AG09309 (cell line): Measurements from ENCODE around the gene LSMEM2.
A peak's percentile ranks its signal among the peaks of the same experiment; 100 is the strongest.

ENCODE experiments used
- DNase-seq: peaks from one replicate; pipeline ENCODE4 v3.0.0-alpha.2; 2010; ENCODE audit warnings: low read depth
- H3K4me3 ChIP-seq: 2 replicates; pipeline ENCODE4 v1.5.1; 2011; ENCODE audit warnings: mild to moderate bottlenecking, low read depth, low read length, moderate library complexity; ENCODE audit not compliant: control insufficient read depth
- CTCF ChIP-seq: IDR thresholded peaks from 2 replicates; pipeline ENCODE4 v1.5.1; 2011; ENCODE audit warnings: mild to moderate bottlenecking, low read depth, low read length, inconsistent platforms; ENCODE audit not compliant: insufficient read depth, control insufficient read depth; ENCODE audit errors: missing control alignments

The LSMEM2 gene

GRCh38 chr3:50254577-50255250, 24.2 kb upstream of the LSMEM2 start:
- TF ChIP-seq CTCF = no peak
- H3K4me3 ChIP-seq = no peak overlapping the region
- DNase-seq = no peak

- no peak for DNase-seq
- no peak for TF ChIP-seq CTCF
- H3K4me3 ChIP-seq = no peak overlapping the region
Observed at GRCh38 chr3:50255251-50255615, 23.7 kb upstream of the LSMEM2 start.

- TF ChIP-seq CTCF = peak; percentile 66
- DNase-seq = no peak
- H3K4me3 ChIP-seq = no peak overlapping the region
Observed at GRCh38 chr3:50256978-50257890, 21.7 kb upstream of the LSMEM2 start.

- no peak overlapping the region for H3K4me3 ChIP-seq
- DNase-seq = no peak
- no peak for TF ChIP-seq CTCF
Observed at GRCh38 chr3:50258029-50258680, 20.7 kb upstream of the LSMEM2 start.

GRCh38 chr3:50258979-50259378, 19.9 kb upstream of the LSMEM2 start:
- no peak for DNase-seq
- no peak overlapping the region for H3K4me3 ChIP-seq
- TF ChIP-seq CTCF = no peak

GRCh38 chr3:50259432-50260026, 19.4 kb upstream of the LSMEM2 start:
- DNase-seq = no peak
- no peak overlapping the region for H3K4me3 ChIP-seq
- TF ChIP-seq CTCF = no peak
